22Rv1 (cell line): ENCODE data around the gene CITED1.

Experiments
- H3K27ac ChIP-seq: fragments of 450-650 bp; 2 replicates; pipeline ENCODE4 v1.5.1; 2017
- CTCF ChIP-seq: fragments of 450-650 bp; IDR thresholded peaks from 2 replicates; pipeline ENCODE4 v1.5.1; 2017; ENCODE audit warnings: mild to moderate bottlenecking
- ZFX ChIP-seq: fragments of 450-650 bp; IDR thresholded peaks from 2 replicates; pipeline ENCODE4 v1.6.1; 2017; ENCODE audit warnings: antibody characterized with exemption, borderline replicate concordance

Gene CITED1

GRCh38 chrX:72314881-72315280 lies 9.2 kb upstream of the CITED1 start:
- TF ChIP-seq CTCF = no peak
- TF ChIP-seq ZFX = no peak
- H3K27ac ChIP-seq = no peak overlapping the region

- TF ChIP-seq ZFX (no peak), CTCF (no peak)
- no peak overlapping the region for H3K27ac ChIP-seq
These were observed 8.3 kb upstream of the CITED1 start for GRCh38 chrX:72313707-72314641.

GRCh38 chrX:72312311-72312940 lies 6.7 kb upstream of the CITED1 start:
- H3K27ac ChIP-seq = no peak overlapping the region
- no peak for TF ChIP-seq CTCF
- no peak for TF ChIP-seq ZFX

- no peak for TF ChIP-seq ZFX
- no peak for TF ChIP-seq CTCF
- H3K27ac ChIP-seq = no peak overlapping the region
These were observed 3.8 kb upstream of the CITED1 start for GRCh38 chrX:72309297-72310071.

GRCh38 chrX:72308566-72309296 lies 3.0 kb upstream of the CITED1 start:
- TF ChIP-seq CTCF (no peak), ZFX (no peak)
- no peak overlapping the region for H3K27ac ChIP-seq

GRCh38 chrX:72308209-72308565 lies 2.5 kb upstream of the CITED1 start:
- H3K27ac ChIP-seq = no peak overlapping the region
- TF ChIP-seq ZFX = no peak
- TF ChIP-seq CTCF = no peak
